ENCODE measurements around the gene OR7C1.
A peak's percentile ranks its signal among the peaks of the same experiment; 100 is the strongest.

OR7C1 gene

GRCh38 chr19:14835011-14835410 lies at the start of gene OR7C1, which contains the start of gene OR7A5:
Gene OR7C1, minus strand, starts transcription at chr19:14835185. Its CDS starts 35,049 bp downstream, at chr19:14800136.
Gene OR7A5, minus strand, starts transcription at chr19:14835185. Its CDS starts 6,944 bp downstream, at chr19:14828241.
- Histone ChIP-seq H3K36me3 (ENCODE audit: control insufficient read depth, insufficient read depth, low read length) (no peaks in the 10 kb centered on the region), H3K4me3 (replicated peaks; ENCODE audit: low read depth, low read length) (no peak within 1 kb of the TSS), H3K27me3 (replicated peaks; ENCODE audit: control insufficient read depth, insufficient read depth, low read length) (no peaks in the 10 kb centered on the region)
- no peak for TF ChIP-seq CTCF (IDR thresholded peaks at IDR 0.05; ENCODE audit: insufficient read depth, low read length, poor library complexity, severe bottlenecking)
- DNase-seq (ENCODE audit: extremely low read depth, insufficient read length) = no peak

- no peak for DNase-seq (ENCODE audit: extremely low read depth, insufficient read length)
- no peaks in the 10 kb centered on the region for H3K36me3 ChIP-seq (ENCODE audit: control insufficient read depth, insufficient read depth, low read length)
- no peak overlapping the region for H3K4me3 ChIP-seq (replicated peaks; ENCODE audit: low read depth, low read length)
- peak; percentile 41 for TF ChIP-seq CTCF (IDR thresholded peaks at IDR 0.05; ENCODE audit: insufficient read depth, low read length, poor library complexity, severe bottlenecking)
- H3K27me3 ChIP-seq (replicated peaks; ENCODE audit: control insufficient read depth, insufficient read depth, low read length) = no peaks in the 10 kb centered on the region
These were observed 36.7 kb upstream of the OR7C1 start for GRCh38 chr19:14871619-14872230.

GRCh38 chr19:14868497-14868896 lies 33.5 kb upstream of the OR7C1 start:
- no peak for DNase-seq (ENCODE audit: extremely low read depth, insufficient read length)
- H3K4me3 ChIP-seq (replicated peaks; ENCODE audit: low read depth, low read length) = no peak overlapping the region
- H3K27me3 ChIP-seq (replicated peaks; ENCODE audit: control insufficient read depth, insufficient read depth, low read length) = no peaks in the 10 kb centered on the region; the same call in 1 of the 2 replicates
- TF ChIP-seq CTCF (IDR thresholded peaks at IDR 0.05; ENCODE audit: insufficient read depth, low read length, poor library complexity, severe bottlenecking) = no peak
- no peaks in the 10 kb centered on the region for H3K36me3 ChIP-seq (ENCODE audit: control insufficient read depth, insufficient read depth, low read length)

GRCh38 chr19:14848822-14849221 lies 13.8 kb upstream of the OR7C1 start, which contains the start of gene OR7A10:
Gene OR7A10, minus strand, starts transcription at chr19:14848922. Its CDS starts 7,045 bp downstream, at chr19:14841877.
- no peaks in the 10 kb centered on the region for H3K27me3 ChIP-seq (replicated peaks; ENCODE audit: control insufficient read depth, insufficient read depth, low read length)
- DNase-seq (ENCODE audit: extremely low read depth, insufficient read length) = no peak
- no peaks in the 10 kb centered on the region for H3K36me3 ChIP-seq (ENCODE audit: control insufficient read depth, insufficient read depth, low read length)
- no peak for TF ChIP-seq CTCF (IDR thresholded peaks at IDR 0.05; ENCODE audit: insufficient read depth, low read length, poor library complexity, severe bottlenecking)
- H3K4me3 ChIP-seq (replicated peaks; ENCODE audit: low read depth, low read length) = no peak within 1 kb of the TSS

GRCh38 chr19:14843578-14843977 lies 8.6 kb upstream of the OR7C1 start:
- no peak for DNase-seq (ENCODE audit: extremely low read depth, insufficient read length)
- H3K36me3 ChIP-seq (ENCODE audit: control insufficient read depth, insufficient read depth, low read length) = no peaks in the 10 kb centered on the region
- no peaks in the 10 kb centered on the region for H3K27me3 ChIP-seq (replicated peaks; ENCODE audit: control insufficient read depth, insufficient read depth, low read length)
- no peak for TF ChIP-seq CTCF (IDR thresholded peaks at IDR 0.05; ENCODE audit: insufficient read depth, low read length, poor library complexity, severe bottlenecking)
- no peak overlapping the region for H3K4me3 ChIP-seq (replicated peaks; ENCODE audit: low read depth, low read length)
